ENCODE measurements around the gene RCAN2.

- TF ChIP-seq CTCF (IDR thresholded peaks at IDR 0.05; ENCODE audit: extremely low read depth in 1 of 2, insufficient read depth in 1 of 2, low read depth in 1 of 2, low read length in 2 of 2) = no peak
- no peak for TF ChIP-seq POLR2AphosphoS5 (IDR thresholded peaks at IDR 0.05; ENCODE audit: insufficient read depth, low read depth, low read length)
- TF ChIP-seq EZH2 (IDR thresholded peaks at IDR 0.05; ENCODE audit: borderline replicate concordance, low read depth, low read length, severe bottlenecking) = no peak
- no peak for TF ChIP-seq MAX (IDR thresholded peaks at IDR 0.05; ENCODE audit: insufficient read depth, insufficient read length)
- no peak for TF ChIP-seq POLR2A (IDR thresholded peaks at IDR 0.05; ENCODE audit: low read depth, low read length)
- TF ChIP-seq MYC (IDR thresholded peaks at IDR 0.05; ENCODE audit: low read depth, low read length) = no peak
Observed at GRCh38 chr6:46293641-46294316, 197.5 kb downstream of the RCAN2 start.
